Thyroid gland (tissue), 4 donors: ENCODE data around the gene SPDEF. TPM values are rescaled to one million over a fixed set of nuclear protein-coding genes. Genes with fewer than 3 reads are reported as not detected.

Experiments used
- DNase-seq, 2 donors: peaks; one replicate each; pipeline ENCODE4 v3.0.0-alpha.2; 2019
- H3K27ac ChIP-seq, 3 donors: fragments of 200-600 bp; sonication (generic); 1 replicate in 2 of 3; 2 replicates in 1 of 3; pipeline ENCODE4 v1.5.1; 2016 to 2019; ENCODE audit warnings: mild to moderate bottlenecking in 1 of 3, moderate library complexity in 1 of 3
- H3K27me3 ChIP-seq: fragments of 200-600 bp; sonication (generic); one replicate; pipeline ENCODE4 v1.5.1; 2019
- H3K36me3 ChIP-seq, 2 donors: fragments of 200-600 bp; sonication (generic); one replicate each; pipeline ENCODE4 v1.5.1; 2016 to 2019
- H3K4me1 ChIP-seq, 2 donors: fragments of 200-600 bp; sonication (generic); one replicate each; pipeline ENCODE4 v1.5.1; 2017 to 2019
- H3K4me3 ChIP-seq, 3 donors: fragments of 200-600 bp; sonication (generic); replicated peaks in 1 of 3; 1 replicate in 2 of 3; 2 replicates in 1 of 3; pipeline ENCODE4 v1.5.1; 2016; ENCODE audit warnings: mild to moderate bottlenecking in 1 of 3
- H3K9me3 ChIP-seq: fragments of 200-600 bp; sonication (generic); one replicate; pipeline ENCODE4 v1.5.1; 2017
- CTCF ChIP-seq, 6 experiments: fragments of 200-600 bp in 3 of 6; fragments of 450-650 bp in 3 of 6; sonication (generic) in 3 of 6; IDR thresholded peaks; one replicate each; pipeline ENCODE4 v1.5.1; 2016 to 2019; ENCODE audit warnings: antibody characterized with exemption in 6 of 6, mild to moderate bottlenecking in 2 of 6, inconsistent platforms in 1 of 6, moderate library complexity in 1 of 6
- POLR2A ChIP-seq, 2 donors: fragments of 450-650 bp; IDR thresholded peaks; one replicate each; pipeline ENCODE4 v1.6.1; 2017; ENCODE audit warnings: antibody characterized with exemption in 2 of 2, mild to moderate bottlenecking in 2 of 2, moderate library complexity in 1 of 2
- WGBS, 2 donors: methylation state at CpG; one replicate each; pipeline ENCODE4 v1.1.5; 2017; 5-methylcytosine and 5-hydroxymethylcytosine counted together
- intact Hi-C: fragments of 100-400 bp; cut with DNase I; formaldehyde crosslinking; loops from one replicate; pipeline ENCODE4 v1.15.1; 2023
- total RNA-seq, 4 donors: library from RNA; depleted of rRNA; stranded (reverse); fragments of >200 nt; gene quantifications; one replicate each; pipeline ENCODE4 v1.2.3, GENCODE V29; 2016

The SPDEF gene
- total RNA-seq = not detected

- Histone ChIP-seq H3K4me3 (no peak within 1 kb of the TSS), H3K4me1 (peaks cover 0 to 11% of the 10 kb centered on the region in 2 donors), H3K27ac (no peak within 1 kb of the TSS), H3K27me3 (no peaks in the 10 kb centered on the region), H3K36me3 (no peaks in the 10 kb centered on the region), H3K9me3 (no peaks in the 10 kb centered on the region)
- intact Hi-C loops = no loop called here
- 56 to 67% methylated on average over 5 of the region's 6 CpGs for WGBS, 2 donors
- TF ChIP-seq CTCF (IDR thresholded peaks at IDR 0.05) (no peak), POLR2A (IDR thresholded peaks at IDR 0.05) (no peak)
- DNase-seq = no peak
Measured at GRCh38 chr6:34556031-34556471, at the start of gene SPDEF. TSS of gene SPDEF (minus strand) at chr6:34556329. CDS start at chr6:34544455, 11,874 bp downstream.

GRCh38 chr6:34603707-34604106 is 47.6 kb upstream of the SPDEF start:
- 92 to 98% methylated on average over 4 of the region's 4 CpGs for WGBS, 2 donors
- no peak for TF ChIP-seq CTCF (IDR thresholded peaks at IDR 0.05)
- no peak for TF ChIP-seq POLR2A (IDR thresholded peaks at IDR 0.05)
- intact Hi-C loops = no loop called here
- no peak for DNase-seq
- H3K4me1 ChIP-seq = peaks cover 15 to 16% of the 10 kb centered on the region in 2 donors
- H3K9me3 ChIP-seq = no peaks in the 10 kb centered on the region
- no peak overlapping the region for H3K27ac ChIP-seq
- no peaks in the 10 kb centered on the region for H3K27me3 ChIP-seq
- H3K4me3 ChIP-seq = no peak overlapping the region
- H3K36me3 ChIP-seq = peaks cover 0 to 5% of the 10 kb centered on the region in 2 donors

GRCh38 chr6:34602318-34603111 is 46.4 kb upstream of the SPDEF start:
- DNase-seq = no peak
- intact Hi-C loops = no loop called here
- Histone ChIP-seq H3K4me3 (no peak overlapping the region), H3K36me3 (peaks cover 0 to 5% of the 10 kb centered on the region in 2 donors), H3K9me3 (no peaks in the 10 kb centered on the region), H3K4me1 (peaks cover 26 to 28% of the 10 kb centered on the region in 2 donors), H3K27me3 (no peaks in the 10 kb centered on the region), H3K27ac (no peak overlapping the region)
- TF ChIP-seq CTCF (IDR thresholded peaks at IDR 0.05) (no peak), POLR2A (IDR thresholded peaks at IDR 0.05) (no peak)
- whole genome bisulfite sequencing, 2 donors = 86 to 87% methylated on average over 10 of the region's 10 CpGs

GRCh38 chr6:34601706-34602105 is 45.6 kb upstream of the SPDEF start:
- no peaks in the 10 kb centered on the region for H3K27me3 ChIP-seq
- H3K4me3 ChIP-seq = no peak overlapping the region
- TF ChIP-seq CTCF (IDR thresholded peaks at IDR 0.05) (no peak), POLR2A (IDR thresholded peaks at IDR 0.05) (no peak)
- H3K36me3 ChIP-seq = peaks cover 0 to 5% of the 10 kb centered on the region in 2 donors
- H3K4me1 ChIP-seq = peaks cover 26 to 36% of the 10 kb centered on the region in 2 donors
- 61 to 73% methylated on average over 4 of the region's 4 CpGs for WGBS, 2 donors
- H3K27ac ChIP-seq = no peak overlapping the region
- no peak for DNase-seq
- intact Hi-C loops = no loop called here
- H3K9me3 ChIP-seq = no peaks in the 10 kb centered on the region

- 92 to 94% methylated on average over 4 of the region's 4 CpGs for WGBS, 2 donors
- TF ChIP-seq CTCF (IDR thresholded peaks at IDR 0.05) (no peak), POLR2A (IDR thresholded peaks at IDR 0.05) (no peak)
- H3K27me3 ChIP-seq = no peaks in the 10 kb centered on the region
- H3K4me1 ChIP-seq = peaks cover 26 to 36% of the 10 kb centered on the region in 2 donors
- no peaks in the 10 kb centered on the region for H3K36me3 ChIP-seq
- H3K4me3 ChIP-seq = no peak overlapping the region
- H3K27ac ChIP-seq = no peak overlapping the region
- intact Hi-C loops = no loop called here
- H3K9me3 ChIP-seq = no peaks in the 10 kb centered on the region
- DNase-seq = no peak
Measured at GRCh38 chr6:34600796-34601195, 44.7 kb upstream of the SPDEF start.
